NCI-H82 treated with DMSO at 0.1 percent for 48 hours (cell line): ENCODE data around the gene RET.

Experiments
- DNase-seq: peaks from one replicate; lab custom pipeline; 2025; ENCODE audit not compliant: unreplicated experiment; lab: John Stamatoyannopoulos, UW

The RET gene

DNA sequence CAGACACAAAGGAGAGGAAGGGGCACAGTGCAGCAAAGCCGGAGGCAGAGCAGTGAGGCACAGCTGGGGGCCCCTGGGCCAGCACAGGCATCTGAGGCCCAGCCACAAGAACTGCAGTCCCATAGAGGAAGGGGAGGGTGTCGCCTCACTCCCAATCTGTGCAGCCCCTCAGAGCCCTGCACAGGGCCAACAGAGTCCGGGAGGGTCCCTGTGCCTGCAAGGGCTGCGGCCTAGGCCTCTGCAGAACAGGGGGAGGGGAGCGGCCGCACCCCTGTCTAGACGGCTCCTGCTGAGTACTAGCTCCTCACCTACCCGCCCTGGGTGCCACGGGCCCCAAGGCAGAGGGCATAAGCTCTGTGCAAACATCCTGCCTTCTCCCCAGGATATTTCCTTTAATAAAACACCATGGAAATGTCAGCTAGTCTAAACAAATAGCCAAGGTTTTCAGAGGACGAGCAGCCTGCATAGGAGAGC, 32.4 kb upstream of the RET start:
- DNase-seq = no peak

DNA sequence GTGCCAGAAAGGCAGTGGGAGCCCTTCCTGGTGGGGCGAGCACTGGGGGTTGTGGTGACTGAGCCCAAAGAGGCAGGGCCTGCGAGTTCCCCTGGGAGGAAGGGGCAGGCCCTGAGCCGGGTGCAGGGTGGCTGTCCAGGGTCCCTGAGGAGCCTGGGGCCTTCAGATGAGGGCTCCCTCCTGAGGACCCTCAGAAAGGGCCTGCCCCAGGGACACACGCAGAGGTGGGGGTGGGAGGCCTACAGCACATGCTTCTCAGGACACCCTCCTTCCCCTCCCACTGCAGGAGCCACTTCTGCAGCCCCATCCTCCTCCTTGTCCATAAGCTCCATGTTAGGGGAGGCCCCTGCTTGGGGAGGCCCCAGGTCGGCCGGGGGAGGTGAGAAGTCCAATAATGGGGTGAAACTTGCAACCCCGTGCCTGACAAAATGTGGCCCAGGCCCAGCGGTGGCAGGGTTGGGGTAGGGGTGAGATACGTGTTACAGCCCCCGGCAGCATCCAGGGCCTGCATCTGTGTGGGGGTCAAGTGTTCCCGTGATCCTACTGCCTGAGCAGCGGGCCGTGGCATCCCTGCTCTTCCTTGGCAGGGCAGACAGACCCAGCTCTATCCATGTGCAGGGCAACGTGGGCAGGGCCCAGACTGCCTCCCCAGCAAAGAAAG, 31.8 kb upstream of the RET start:
- DNase-seq = no peak

DNA sequence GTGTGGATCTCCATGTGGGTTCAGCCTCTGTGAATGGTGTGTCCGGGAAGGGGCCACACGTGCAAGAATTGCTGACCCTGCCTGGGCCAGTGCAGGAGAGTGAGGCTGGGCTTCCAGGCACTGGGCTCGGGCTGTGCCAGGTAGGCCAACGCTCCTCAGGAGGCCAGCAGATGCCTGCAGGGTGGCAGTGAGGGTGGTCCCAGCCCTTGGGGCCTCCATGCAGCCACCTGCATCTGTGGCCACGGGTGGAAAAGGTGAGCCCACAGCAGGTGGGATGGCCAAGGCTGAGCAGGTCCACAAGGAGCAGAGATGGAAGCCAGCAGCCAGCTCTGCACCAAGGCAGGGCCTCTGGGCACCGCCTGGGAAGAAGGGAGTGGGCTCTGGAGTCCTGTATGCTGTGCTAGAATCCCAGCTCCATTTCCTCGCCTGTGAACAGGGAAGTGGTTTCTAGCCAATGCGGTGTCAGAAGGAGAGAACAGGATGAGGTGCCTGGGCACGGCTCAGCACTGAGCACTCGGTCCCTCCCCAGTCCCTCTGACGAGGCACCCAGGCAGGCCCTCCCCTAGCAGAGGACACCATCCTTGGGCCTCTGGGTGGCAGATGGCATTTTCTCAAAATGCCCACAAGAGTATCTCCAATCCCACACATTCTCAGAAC, 31.1 kb upstream of the RET start:
- DNase-seq = no peak

DNA sequence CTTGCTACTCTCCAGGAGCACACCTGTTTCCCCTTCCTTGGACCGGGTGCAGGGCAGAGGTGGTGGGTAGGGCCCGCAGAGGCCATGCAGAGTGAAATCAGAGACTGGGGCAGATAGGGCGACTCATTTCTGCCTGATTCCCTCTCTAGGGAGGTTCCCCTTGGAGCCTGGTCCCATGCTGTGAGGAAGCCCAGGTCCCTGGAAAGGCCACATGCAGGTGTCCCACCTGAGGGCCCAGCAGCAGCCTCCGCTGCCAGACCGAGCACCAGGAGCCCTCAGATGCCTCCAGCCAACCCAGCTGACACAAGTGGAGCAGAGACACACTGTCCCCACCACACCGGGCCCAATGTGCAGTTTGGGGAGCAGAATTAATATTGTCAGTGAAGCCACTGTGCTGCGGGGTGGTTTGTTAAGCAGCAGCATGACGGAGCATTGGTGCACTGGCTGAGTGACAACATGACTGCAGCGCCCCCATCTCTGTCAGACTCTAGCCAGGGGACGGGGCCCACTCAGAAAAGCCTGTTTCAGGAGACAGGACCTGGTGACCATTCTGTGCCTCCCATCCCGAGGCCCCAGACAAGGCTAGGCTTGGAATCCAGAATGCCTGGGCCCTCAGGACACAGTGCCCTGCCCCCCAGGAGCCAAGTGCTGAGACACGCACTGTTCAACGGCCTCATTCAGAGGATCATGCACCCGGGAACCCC, 30.4 kb upstream of the RET start:
- no peak for DNase-seq

DNA sequence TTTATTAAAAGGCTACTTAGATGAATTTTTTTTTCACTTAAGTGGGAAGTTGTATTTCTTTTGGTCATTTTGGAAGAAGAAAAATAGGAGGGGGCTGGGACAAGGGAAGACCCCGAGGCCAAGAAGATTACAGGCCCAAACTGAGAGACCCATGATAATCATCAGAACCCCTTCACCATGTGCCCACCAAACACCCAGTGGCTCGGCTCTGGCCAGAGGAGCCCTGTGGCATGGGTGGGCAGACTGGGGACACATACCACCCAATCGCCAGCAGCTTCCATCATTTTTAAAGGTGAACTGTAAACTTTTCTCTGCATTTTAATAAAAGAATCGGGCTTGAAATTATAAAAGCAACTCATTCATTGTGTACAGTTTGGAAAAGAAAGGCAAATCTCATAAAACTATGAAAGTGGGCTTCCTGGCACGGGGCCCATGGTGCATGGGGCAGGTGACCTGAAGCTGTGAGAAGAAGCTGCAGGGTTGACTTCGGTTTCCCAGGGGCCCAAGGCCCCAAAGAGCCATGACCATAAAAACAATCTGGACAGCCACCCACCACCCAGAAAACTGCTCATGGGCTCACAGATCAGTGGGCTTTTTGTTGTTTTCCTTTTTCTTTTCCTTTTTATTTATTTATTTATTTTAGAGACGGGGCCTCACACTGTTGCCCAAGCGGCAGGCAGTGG, 29.4 kb upstream of the RET start:
- DNase-seq = no peak

DNA sequence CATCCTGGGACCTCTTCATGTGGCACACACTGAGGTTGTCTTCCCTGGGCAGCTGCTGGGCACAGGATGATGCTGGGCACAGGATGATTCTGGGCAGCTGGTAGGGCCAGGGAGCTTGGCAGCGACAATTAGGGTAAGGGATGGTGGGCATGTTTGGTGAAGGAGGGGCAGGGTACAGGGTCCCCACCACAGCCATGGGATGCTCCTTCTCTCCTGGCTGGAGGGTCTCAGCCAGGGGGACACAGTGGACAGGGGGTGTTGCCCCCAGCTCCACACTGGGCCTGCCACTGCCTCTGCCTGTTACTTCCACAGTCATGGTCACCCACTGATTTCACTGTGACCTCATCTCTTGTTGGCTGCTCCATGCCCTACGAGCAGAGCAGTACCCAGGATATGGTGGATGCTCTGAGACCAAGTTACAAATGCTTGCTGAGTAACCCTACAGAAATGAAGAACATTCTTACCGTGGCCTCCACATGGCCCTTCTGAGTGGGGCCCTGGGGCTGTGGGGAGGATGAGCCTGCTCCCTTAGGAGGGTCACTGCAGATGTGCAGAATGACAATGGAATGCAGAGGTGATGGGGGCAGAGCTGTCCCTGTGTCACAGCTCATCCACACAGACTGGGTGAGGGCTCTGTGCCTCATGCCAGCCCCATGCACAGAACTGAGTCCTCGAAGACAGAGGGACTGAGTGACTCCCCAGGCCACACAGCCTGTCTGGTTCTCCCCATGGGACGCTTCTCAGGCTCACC, 28.4 kb upstream of the RET start:
- no peak for DNase-seq

DNA sequence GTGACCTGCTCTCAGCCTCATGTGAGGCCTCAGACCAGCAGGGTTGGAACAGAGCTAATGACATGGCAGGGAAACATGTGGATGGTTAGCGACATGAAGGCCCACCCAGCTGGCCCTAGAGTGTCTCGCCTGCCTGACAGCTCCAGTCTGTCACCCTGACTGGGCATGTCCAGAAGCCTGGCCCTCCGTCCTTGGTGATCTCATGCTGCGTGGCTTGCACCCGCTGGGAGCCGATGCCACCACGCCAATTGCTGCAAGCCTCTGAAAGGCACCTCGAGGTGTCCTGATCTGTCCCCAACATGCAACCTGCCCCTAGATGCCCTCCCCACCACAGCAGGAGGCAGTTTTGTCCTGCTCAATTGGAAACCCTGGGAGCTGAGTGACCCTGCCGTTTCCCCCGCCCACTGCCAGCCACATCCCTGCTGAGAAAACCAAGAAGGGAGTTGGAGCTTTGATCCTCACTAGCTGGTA, 27.8 kb upstream of the RET start:
- no peak for DNase-seq

DNA sequence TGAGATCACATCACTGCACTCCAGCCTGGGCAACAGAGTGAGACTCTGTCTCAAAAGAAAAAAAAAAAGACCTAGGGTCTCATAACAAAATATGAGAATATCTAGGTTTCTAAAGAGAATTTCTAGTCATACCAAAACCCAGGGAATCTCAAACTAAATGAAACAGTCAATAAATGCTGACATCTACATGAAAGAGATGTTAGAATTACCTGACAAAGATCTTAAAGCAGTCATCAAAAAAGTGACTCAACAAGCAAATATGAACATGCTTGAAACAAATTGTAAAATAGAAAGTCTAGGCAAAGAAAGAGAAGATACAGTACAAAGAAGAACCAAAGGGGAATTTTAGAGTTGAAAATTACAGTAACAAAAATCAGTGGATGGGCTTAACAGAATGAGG, 26.9 kb upstream of the RET start:
- no peak for DNase-seq

DNA sequence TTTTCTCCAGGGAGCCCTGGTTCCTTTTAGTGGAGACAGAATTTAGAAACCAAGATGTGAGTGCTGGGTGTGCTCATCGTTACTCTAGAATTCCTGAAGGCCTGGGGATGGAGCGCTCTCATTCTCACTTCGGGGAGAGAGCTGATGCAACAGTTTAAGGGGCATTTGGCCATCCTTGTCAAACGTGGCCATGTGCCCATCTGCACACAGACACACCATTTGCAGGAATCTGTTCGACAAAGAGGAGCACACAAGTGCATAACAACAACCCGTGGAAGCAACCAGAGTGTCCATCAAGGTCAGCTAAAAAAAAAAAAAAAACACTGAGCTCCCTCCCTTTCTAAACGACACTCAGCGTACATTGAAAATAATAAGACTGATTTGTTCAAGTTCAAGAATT, 23.0 kb upstream of the RET start:
- DNase-seq = no peak

DNA sequence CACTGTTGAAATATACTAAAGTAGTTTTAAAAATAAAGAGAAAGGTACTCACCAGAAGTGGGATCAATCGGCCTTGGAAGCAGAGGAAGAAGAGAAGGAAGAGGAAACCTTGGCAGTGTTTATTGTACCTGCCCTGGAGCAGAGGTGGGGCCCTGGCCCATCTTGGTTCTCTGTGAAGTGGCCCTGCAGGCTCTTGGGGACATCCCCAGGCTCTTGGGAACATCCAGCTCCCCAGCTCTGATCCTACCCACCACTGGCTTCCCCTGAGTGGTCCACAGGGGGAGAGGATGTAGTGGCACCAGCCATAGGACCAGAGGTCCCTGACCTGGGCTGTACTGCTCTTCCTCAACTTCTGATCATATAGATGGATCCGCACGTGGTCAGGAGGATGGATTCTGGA, 22.3 kb upstream of the RET start:
- DNase-seq = no peak

DNA sequence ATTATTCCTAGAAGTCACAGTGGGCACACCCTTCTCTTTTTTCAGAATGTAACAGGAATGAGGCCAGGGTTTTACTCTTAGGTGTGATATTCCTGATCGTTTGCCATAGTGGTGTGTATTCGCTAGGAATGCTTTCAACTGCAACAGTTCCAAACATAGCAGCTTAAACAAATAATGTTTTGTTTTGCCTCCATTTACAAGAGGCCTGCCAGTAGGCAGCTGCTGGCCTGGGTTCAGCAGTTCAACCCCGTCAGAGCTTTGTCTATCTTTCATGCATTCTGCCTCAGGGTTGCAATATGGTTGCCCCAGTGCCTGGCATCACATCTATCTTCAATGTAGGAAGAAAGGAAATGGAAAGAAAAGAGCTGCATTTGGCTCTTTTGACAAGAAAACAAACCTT, 21.7 kb upstream of the RET start:
- DNase-seq = no peak

DNA sequence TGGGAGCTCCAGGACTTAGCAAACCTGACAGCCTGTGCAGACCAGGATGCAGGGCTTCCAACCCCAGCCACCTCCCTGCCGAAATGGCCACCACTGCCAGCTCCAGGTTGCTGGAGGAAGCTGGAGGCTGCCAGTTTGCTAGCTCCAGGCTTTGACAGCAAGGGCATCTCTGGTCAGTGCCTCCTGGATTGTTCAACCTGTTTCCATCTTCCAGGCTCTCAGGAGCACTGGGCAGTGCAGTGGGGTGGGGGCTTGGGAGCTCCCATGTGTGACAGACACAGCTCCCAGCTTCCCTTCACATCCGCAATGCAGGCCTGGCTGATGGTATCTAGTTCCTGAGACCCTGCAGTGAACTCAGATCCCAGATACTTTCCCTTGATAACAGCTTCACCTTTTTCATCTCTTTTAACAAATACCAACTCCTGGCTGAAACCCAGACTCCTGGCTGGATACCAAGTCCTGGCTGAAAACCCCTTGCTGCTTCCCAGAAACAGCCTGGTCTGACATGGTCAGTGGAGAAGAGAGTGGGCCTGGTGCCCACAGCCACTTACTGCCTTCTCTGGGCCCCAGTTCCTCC, 20.8 kb upstream of the RET start:
- no peak for DNase-seq

DNA sequence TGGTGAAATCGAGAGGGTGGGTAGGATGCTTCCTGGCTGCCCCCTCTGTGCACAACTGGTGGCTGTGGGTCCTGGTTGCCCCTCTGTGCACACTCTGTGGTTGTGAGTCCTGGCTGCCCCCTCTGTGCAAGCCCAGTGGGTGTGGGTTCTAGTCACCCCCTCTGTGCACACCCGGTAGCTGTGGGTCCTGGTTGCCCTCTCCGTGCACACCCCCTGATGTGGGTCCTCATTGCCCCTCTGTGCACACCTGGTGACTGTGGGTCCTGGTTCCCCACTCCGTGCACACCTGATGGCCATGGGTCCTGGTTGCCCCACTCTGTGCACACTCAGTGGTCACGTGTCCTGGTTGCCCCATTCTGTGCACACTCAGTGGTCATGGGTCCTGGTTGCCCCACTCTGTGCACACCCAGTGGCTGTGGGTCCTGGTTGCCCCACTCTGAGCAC, 20.3 kb upstream of the RET start:
- DNase-seq = no peak

DNA sequence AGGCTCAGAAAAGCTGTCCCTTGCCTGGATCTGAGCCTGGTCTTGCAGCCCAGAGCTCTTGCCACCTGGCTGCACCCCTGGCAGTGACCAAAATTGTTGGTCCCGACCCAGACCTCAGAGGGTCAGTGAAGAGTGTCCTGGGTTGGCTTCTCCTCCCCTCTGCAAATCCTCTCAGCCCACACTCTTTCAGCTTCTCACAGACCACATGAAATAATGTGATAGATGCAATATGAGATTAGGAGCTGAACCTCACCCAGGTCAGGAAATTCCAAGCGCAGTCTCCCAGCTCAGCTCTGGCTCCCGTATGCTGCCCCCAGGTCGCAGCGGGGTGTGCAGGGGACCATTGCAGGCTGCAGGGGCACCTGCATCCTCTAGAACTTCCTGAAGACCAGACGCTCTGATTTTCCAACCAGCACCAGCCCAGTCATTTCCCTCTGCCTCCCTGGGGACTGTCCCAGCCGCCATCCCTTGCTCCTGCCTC, 19.6 kb upstream of the RET start:
- no peak for DNase-seq

DNA sequence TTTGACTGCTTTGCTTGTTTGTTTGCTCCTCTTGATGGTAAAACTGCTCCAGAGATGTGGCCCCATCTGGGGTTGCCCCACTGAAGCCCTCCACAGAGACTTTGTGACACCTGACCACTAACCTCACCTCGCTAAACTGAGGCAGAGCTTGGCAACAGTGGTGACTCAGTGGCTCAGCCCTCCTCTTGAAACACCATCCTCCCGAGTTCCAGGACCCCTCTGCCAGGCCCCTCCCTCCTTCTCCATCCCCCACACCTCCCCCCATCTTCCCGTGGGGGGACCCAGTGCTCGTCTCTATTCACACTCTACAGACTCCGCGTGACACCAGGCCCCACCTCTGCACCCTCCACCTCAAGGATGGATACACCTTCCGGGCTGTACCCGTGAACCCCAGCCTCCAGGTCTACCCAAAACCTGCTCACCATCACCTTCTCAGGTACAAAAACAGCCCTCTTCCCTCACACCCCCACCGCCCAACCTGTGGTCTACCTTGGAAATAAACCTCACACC, 19.0 kb upstream of the RET start:
- DNase-seq = no peak

DNA sequence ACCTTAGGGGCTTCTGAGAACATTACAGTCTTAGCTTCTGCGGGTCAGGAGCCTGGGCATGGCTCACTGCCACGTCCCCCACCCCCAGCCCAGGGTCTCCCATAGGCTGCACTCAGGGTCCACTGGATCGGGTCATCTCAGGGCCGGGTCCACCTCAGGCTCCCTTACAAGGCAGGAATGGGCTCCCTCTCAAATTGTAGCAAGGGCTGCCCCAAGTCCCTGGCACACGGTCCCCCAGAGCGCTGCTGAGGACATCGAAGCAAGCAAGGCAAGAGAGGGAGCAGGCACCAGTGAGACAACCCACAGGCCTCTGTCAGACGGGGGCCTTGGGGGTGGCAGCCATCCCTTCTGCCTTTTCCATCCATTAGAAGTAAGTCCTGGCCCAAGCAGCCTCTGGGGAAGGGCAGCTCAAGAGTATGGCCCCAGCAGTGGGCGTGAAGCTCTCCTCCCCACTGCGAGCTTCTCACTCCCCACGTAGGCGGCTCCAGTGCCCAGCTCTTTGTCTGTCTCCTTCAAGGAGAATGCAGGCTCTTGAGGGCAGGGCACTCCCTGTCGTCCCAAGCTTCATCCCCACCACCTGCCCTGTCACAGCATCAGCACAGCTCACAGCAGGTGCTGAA, 18.0 kb upstream of the RET start:
- DNase-seq = no peak

DNA sequence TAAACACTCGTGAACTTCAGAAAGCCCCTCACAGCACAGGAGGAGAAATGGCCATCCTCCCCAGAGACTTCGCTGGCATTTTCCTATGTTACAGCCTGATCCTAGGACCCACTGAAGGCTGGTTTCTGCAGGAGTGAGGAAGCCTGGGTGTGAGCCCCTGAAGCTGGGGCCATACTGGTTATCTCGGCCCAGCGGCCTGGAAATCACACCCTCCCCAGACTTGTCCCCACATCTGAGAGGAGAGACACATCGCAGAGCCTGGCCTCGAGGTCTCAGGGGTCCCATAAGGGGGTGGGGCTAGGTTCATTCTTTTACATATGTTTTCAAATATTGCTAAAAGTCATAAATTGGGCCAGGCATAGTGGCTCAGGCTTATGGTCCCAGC, 17.5 kb upstream of the RET start:
- DNase-seq = no peak

DNA sequence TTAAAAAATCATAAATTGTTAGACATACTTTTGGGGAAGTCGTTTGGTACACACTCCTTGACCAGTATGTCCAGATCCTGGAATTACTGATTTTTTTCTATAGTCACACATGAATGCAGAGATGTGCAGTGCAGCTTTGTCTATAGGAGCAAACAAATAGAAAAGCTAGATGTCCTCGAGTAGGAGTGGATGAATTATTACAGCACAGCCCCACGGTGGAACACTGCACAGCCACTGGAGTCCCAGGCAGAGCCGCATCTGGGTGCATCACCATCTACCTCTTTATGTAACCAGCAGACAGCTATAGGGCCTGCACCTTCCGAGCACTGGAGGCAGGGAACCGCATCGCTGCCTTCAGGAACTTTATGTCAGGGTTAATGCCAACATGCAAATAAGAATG, 17.0 kb upstream of the RET start:
- no peak for DNase-seq

DNA sequence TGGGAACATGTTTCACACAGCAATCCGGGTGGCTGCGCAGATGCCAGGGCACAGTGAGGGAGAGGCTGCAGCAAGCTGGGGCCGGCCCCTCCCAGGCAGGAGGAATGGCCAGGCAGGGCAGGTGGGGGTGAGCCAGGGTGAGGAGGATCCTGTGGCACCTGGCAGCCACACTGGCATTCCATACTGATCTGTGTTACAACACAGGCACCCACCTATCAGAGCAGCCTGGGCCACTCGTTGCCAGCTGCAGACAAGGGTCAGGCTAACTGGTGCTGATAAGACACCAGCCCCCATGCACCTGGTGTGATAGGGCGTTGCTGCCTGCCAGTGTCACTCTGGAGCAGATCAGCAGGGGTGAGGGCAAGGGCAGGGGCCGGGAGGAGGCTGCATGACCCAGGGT, 16.6 kb upstream of the RET start:
- no peak for DNase-seq

DNA sequence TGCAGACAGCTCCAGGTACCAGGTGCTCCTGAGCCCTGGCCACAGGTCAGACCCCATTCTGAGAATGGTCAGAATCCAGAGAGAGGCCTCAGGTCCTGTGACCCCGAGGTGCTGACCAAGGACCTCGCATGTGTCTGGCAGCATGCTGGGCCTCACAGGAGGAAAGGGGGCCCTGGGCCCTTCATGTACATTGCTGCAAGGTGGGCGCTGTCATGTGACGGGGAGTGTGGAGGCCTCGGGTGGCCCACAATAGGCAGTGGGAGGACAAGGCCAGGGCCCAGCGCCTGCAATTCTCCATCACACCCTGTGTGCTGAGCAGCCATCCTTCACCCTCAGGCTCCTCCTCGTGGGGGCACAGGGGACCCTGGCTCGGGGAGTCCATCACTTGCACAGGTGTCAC, 15.5 kb upstream of the RET start:
- no peak for DNase-seq
